Ascending aorta (tissue), 2 donors: Measurements from ENCODE around the gene IFT81. TPM values are rescaled to one million over a fixed set of nuclear protein-coding genes. Genes with fewer than 3 reads are reported as not detected.
"Not testable (repeated sequence)": the region's sequence is repeated elsewhere in the genome, so short reads cannot be mapped to it uniquely, and the experiment has no call there.

Experiments
- DNase-seq, 2 donors: peaks; one replicate each; pipeline ENCODE4 v3.0.0-alpha.2; 2019; ENCODE audit warnings: low spot score in 2 of 2
- H3K27ac ChIP-seq, 2 donors: fragments of 200-600 bp; sonication (generic); one replicate each; pipeline ENCODE4 v1.5.1; 2016 to 2017; ENCODE audit warnings: mild to moderate bottlenecking in 1 of 2
- H3K27me3 ChIP-seq: fragments of 200-600 bp; sonication (generic); one replicate; pipeline ENCODE4 v1.5.1; 2017
- H3K36me3 ChIP-seq, 2 donors: fragments of 200-600 bp; sonication (generic); one replicate each; pipeline ENCODE4 v1.5.1; 2016
- H3K4me1 ChIP-seq, 2 donors: fragments of 200-600 bp; sonication (generic); one replicate each; pipeline ENCODE4 v1.5.1; 2016 to 2017; ENCODE audit warnings: mild to moderate bottlenecking in 1 of 2
- H3K4me3 ChIP-seq, 2 donors: fragments of 200-600 bp; sonication (generic); one replicate each; pipeline ENCODE4 v1.5.1; 2016 to 2017; ENCODE audit warnings: mild to moderate bottlenecking in 1 of 2
- H3K9me3 ChIP-seq, 2 donors: fragments of 200-600 bp; sonication (generic); one replicate each; pipeline ENCODE4 v1.5.1; 2016
- CTCF ChIP-seq, 3 experiments: fragments of 200-600 bp in 2 of 3; fragments of 450-650 bp in 1 of 3; sonication (generic) in 2 of 3; IDR thresholded peaks; one replicate each; pipeline ENCODE4 v1.5.1; 2016 to 2019; ENCODE audit warnings: antibody characterized with exemption in 3 of 3, mild to moderate bottlenecking in 1 of 3, moderate library complexity in 1 of 3
- intact Hi-C: fragments of 100-400 bp; cut with DNase I; formaldehyde crosslinking; loops from one replicate; pipeline ENCODE4 v1.15.1; 2023
- total RNA-seq: library from RNA; depleted of rRNA; stranded (reverse); fragments of >200 nt; gene quantifications from one replicate; pipeline ENCODE4 v1.1.0, GENCODE V29; 2016

Gene IFT81
- total RNA-seq, 1 donor from 2014 or later: 12.0 TPM

GRCh38 chr12:110198386-110198785, 74.2 kb downstream of the IFT81 start:
- intact Hi-C loops: no loop called here
- H3K36me3 ChIP-seq: peaks cover 0 to 11% of the 10 kb centered on the region in 2 donors
- H3K27ac ChIP-seq: no peak overlapping the region
- H3K4me1 ChIP-seq: no peaks in the 10 kb centered on the region
- H3K27me3 ChIP-seq: no peaks in the 10 kb centered on the region
- H3K9me3 ChIP-seq: no peaks in the 10 kb centered on the region
- no peak for TF ChIP-seq CTCF (IDR thresholded peaks at IDR 0.05)
- H3K4me3 ChIP-seq: no peak overlapping the region
- no peak for DNase-seq

- no peak for DNase-seq
- intact Hi-C loops: no loop called here
- no peaks in the 10 kb centered on the region for H3K4me1 ChIP-seq
- no peak overlapping the region for H3K4me3 ChIP-seq
- no peaks in the 10 kb centered on the region for H3K9me3 ChIP-seq
- TF ChIP-seq CTCF (IDR thresholded peaks at IDR 0.05): no peak
- H3K27me3 ChIP-seq: no peaks in the 10 kb centered on the region
- no peak overlapping the region for H3K27ac ChIP-seq
- peaks cover 0 to 17% of the 10 kb centered on the region in 2 donors for H3K36me3 ChIP-seq
Measured at GRCh38 chr12:110199339-110200123, 75.4 kb downstream of the IFT81 start.

GRCh38 chr12:110200124-110200417, 75.9 kb downstream of the IFT81 start:
- Histone ChIP-seq H3K9me3 (no peaks in the 10 kb centered on the region), H3K4me3 (no peak overlapping the region), H3K4me1 (no peaks in the 10 kb centered on the region), H3K36me3 (peaks cover 0 to 21% of the 10 kb centered on the region in 2 donors), H3K27ac (no peak overlapping the region), H3K27me3 (no peaks in the 10 kb centered on the region)
- intact Hi-C loops: no loop called here
- DNase-seq: no peak
- no peak for TF ChIP-seq CTCF (IDR thresholded peaks at IDR 0.05)

- Histone ChIP-seq H3K4me3 (no peak overlapping the region), H3K4me1 (no peaks in the 10 kb centered on the region), H3K27ac (no peak overlapping the region), H3K9me3 (no peaks in the 10 kb centered on the region), H3K27me3 (no peaks in the 10 kb centered on the region), H3K36me3 (peaks cover 9 to 27% of the 10 kb centered on the region in 2 donors)
- DNase-seq: no peak
- intact Hi-C loops: no loop called here
- TF ChIP-seq CTCF (IDR thresholded peaks at IDR 0.05): no peak
Measured at GRCh38 chr12:110201995-110202394, 77.8 kb downstream of the IFT81 start.

- Histone ChIP-seq H3K4me1 (no peaks in the 10 kb centered on the region), H3K27me3 (no peaks in the 10 kb centered on the region), H3K9me3 (no peaks in the 10 kb centered on the region), H3K27ac (no peak overlapping the region), H3K36me3 (peaks cover 9 to 27% of the 10 kb centered on the region in 2 donors), H3K4me3 (no peak overlapping the region)
- intact Hi-C loops: no loop called here
- TF ChIP-seq CTCF (IDR thresholded peaks at IDR 0.05): no peak
- DNase-seq: no peak
Measured at GRCh38 chr12:110203546-110203945, 79.4 kb downstream of the IFT81 start.

GRCh38 chr12:110205931-110206330, 81.8 kb downstream of the IFT81 start:
- DNase-seq: no peak
- TF ChIP-seq CTCF (IDR thresholded peaks at IDR 0.05): no peak
- Histone ChIP-seq H3K4me3 (no peak overlapping the region), H3K9me3 (no peaks in the 10 kb centered on the region), H3K36me3 (peaks cover 9 to 27% of the 10 kb centered on the region in 2 donors), H3K27ac (no peak overlapping the region), H3K27me3 (no peaks in the 10 kb centered on the region), H3K4me1 (no peaks in the 10 kb centered on the region)
- intact Hi-C loops: no loop called here

GRCh38 chr12:110211639-110212536, 87.7 kb downstream of the IFT81 start:
- H3K4me1 ChIP-seq, H3K9me3 ChIP-seq, DNase-seq, H3K36me3 ChIP-seq, H3K27ac ChIP-seq, H3K4me3 ChIP-seq, H3K27me3 ChIP-seq: not testable (repeated sequence)
- intact Hi-C loops: loop anchor here (10.0 kb wide), 1 partner anchor 637 kb away; the partner anchor contains the start of genes MMAB and MVK
